ENCODE results near the gene ATP8A2. TPM values are rescaled to one million over a fixed set of nuclear protein-coding genes. Genes with fewer than 3 reads are reported as not detected.

The ATP8A2 gene
- total RNA-seq, 4 donors from 2014 or later = 0.29 to 0.65 (median 0.46) TPM

- TF ChIP-seq CTCF (IDR thresholded peaks at IDR 0.05) (no peak), POLR2A (IDR thresholded peaks at IDR 0.05; ENCODE audit: low read depth) (no peak)
- Histone ChIP-seq H3K4me3 (no peak overlapping the region), H3K9me3 (no peaks in the 10 kb centered on the region), H3K27me3 (peaks cover 0 to 5% (median 0%) of the 10 kb centered on the region in 4 donors), H3K27ac (replicated peaks in 1 of 4) (no peak overlapping the region), H3K4me1 (no peaks in the 10 kb centered on the region), H3K36me3 (no peaks in the 10 kb centered on the region)
- DNase-seq (ENCODE audit: extremely low spot score) = no peak
- intact Hi-C loops (cut with DNase I) = no loop called here
Observed at GRCh38 chr13:25867038-25867437, 495.3 kb downstream of the ATP8A2 start.

DNA sequence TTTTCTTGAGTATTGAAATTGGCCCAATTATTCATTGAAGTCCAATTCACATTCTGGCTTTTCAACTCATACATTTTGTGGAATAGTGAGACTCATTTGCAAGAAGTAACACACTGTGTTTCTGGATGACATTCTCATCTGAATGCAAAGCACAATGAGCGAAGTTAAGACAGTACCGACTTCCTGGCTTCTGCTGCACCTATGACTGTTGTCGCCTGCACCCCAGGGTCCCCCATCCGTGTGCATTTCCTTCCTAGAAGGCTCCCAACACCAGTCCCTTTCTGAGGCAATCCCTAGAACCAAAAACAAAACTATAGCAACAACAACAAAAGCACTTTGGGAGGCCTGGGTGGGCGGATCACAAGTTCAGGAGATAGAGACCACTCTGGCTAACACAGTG, 496.7 kb downstream of the ATP8A2 start:
- TF ChIP-seq EP300 (IDR thresholded peaks at IDR 0.05) (no peak), POLR2A (IDR thresholded peaks at IDR 0.05; ENCODE audit: low read depth) (no peak), POLR2AphosphoS5 (IDR thresholded peaks at IDR 0.05) (no peak), CTCF (IDR thresholded peaks at IDR 0.05) (no peak)
- intact Hi-C loops (cut with DNase I) = no loop called here
- WGBS = 86% methylated on average over 5 of the region's 5 CpGs
- no peak for DNase-seq (ENCODE audit: extremely low spot score)
- Histone ChIP-seq H3K4me1 (no peaks in the 10 kb centered on the region), H3K4me3 (no peak overlapping the region), H3K27ac (replicated peaks in 1 of 4) (no peak overlapping the region), H3K27me3 (peaks cover 0 to 5% (median 0%) of the 10 kb centered on the region in 4 donors), H3K36me3 (no peaks in the 10 kb centered on the region), H3K9me3 (no peaks in the 10 kb centered on the region)

DNA sequence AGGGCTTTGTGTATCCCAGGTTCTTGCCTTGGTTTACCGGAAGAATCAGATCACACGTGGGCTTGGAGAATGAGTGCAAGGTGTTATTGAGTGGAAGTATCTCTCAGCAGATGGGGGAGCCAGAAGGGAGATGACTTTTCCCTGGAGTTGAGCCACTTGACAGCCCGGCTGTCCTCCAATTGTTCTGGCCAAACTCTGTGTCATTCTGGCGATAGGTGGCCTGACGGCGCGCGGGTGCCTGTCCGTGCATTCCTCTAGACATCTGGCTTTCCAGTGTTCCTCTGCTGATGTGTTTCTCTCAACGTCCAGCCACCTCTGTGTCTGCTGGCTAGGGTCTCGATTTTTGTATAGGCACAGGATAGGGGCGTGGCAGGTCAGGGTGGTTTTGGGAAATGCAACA, 498.2 kb downstream of the ATP8A2 start:
- intact Hi-C loops (cut with DNase I) = no loop called here
- Histone ChIP-seq H3K36me3 (no peaks in the 10 kb centered on the region), H3K4me1 (no peaks in the 10 kb centered on the region), H3K9me3 (no peaks in the 10 kb centered on the region), H3K27me3 (peaks cover 0 to 5% (median 0%) of the 10 kb centered on the region in 4 donors), H3K27ac (replicated peaks in 1 of 4) (no peak overlapping the region), H3K4me3 (no peak overlapping the region)
- WGBS = 76% methylated on average over 12 of the region's 12 CpGs
- TF ChIP-seq POLR2AphosphoS5 (IDR thresholded peaks at IDR 0.05) (no peak), EP300 (IDR thresholded peaks at IDR 0.05) (no peak), CTCF (IDR thresholded peaks at IDR 0.05) (no peak), POLR2A (IDR thresholded peaks at IDR 0.05; ENCODE audit: low read depth) (no peak)
- no peak for DNase-seq (ENCODE audit: extremely low spot score)

DNA sequence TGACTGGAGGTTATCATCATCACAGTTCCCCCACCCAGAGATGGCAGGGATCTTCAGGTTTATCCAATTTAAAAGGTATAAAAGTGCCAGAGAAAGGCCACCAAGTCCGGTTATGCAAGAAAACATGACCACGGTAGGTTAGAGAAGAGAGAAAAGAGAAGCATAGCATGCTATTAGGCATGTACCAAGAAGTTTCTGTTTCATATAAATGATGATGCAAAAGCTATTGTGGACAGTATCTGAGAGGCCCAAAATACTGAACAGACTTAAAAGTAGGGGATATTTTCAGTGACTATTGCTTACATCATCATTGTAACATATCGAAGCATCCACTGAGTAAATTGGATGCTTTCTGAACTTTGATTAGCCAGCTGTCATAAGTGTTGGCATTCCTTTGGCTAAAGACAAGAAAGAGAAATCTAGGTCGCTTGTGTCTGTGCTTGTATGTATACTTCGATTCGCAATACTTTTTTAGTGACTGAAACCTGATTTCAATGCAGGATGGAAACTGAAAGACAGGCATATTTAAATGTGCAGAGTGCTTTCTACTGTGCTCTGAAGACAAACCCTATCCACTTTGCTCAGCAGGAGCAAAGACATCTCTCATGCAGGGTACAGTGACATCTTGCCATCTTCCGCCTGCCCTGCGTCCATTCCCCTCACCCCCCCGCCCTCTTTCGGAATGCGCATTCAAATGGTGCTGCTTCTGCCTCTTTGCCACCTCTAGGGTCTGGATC, 499.8 kb downstream of the ATP8A2 start:
- peaks cover 0 to 5% (median 0%) of the 10 kb centered on the region in 4 donors for H3K27me3 ChIP-seq
- H3K36me3 ChIP-seq = no peaks in the 10 kb centered on the region
- TF ChIP-seq EP300 (IDR thresholded peaks at IDR 0.05) (no peak), POLR2AphosphoS5 (IDR thresholded peaks at IDR 0.05) (no peak)
- no peaks in the 10 kb centered on the region for H3K9me3 ChIP-seq
- 97% methylated on average over 11 of the region's 11 CpGs for WGBS
- no peak overlapping the region for H3K27ac ChIP-seq (replicated peaks in 1 of 4)
- H3K4me1 ChIP-seq = no peaks in the 10 kb centered on the region
- H3K4me3 ChIP-seq = no peak overlapping the region
- no peak for DNase-seq (ENCODE audit: extremely low spot score)
- intact Hi-C loops (cut with DNase I) = no loop called here

DNA sequence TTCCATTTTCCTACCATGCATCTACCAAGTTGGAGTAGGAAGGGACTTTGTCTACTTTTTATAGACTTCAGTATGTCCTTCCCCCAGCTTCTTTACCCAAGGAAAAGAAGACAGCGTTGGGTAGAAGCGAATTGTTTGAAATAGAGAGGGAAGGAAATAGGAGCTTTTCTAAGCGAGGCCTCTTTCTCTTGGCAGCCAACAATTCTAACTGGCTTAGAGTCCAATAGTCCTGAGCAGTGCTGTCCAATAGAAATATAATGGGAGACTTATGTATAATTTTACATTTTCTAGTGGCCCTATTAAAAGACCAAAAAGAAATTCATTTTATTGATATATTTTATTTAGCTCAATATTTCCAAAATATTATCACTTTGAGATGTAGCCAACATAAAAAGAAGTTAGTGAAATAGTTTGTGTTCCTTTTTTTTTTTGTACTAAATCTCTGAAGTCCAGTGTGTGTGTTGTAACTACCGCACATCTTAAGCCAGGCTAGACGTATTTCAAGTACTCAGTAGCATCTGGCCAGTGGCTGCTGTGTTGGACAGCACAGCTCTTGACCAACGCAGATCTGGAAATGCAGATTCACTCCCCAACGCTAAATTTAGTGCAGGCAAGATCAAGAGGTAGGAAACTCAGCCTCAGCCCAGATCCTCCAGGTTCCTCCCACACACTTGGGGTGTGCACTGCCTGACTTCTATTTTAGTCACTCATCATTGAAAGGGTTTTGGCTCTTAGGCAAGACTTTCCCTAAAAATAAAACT, 500.9 kb downstream of the ATP8A2 start:
- Histone ChIP-seq H3K36me3 (no peaks in the 10 kb centered on the region), H3K4me3 (no peak overlapping the region), H3K9me3 (no peaks in the 10 kb centered on the region), H3K27me3 (peaks cover 0 to 5% (median 0%) of the 10 kb centered on the region in 4 donors), H3K27ac (replicated peaks in 1 of 4) (no peak overlapping the region), H3K4me1 (no peaks in the 10 kb centered on the region)
- TF ChIP-seq CTCF (IDR thresholded peaks at IDR 0.05) (no peak), POLR2A (IDR thresholded peaks at IDR 0.05; ENCODE audit: low read depth) (no peak), EP300 (IDR thresholded peaks at IDR 0.05) (no peak), POLR2AphosphoS5 (IDR thresholded peaks at IDR 0.05) (no peak)
- 60% methylated on average over 7 of the region's 7 CpGs for WGBS
- DNase-seq (ENCODE audit: extremely low spot score) = no peak
- intact Hi-C loops (cut with DNase I) = no loop called here
